Adipose tissue (tissue), 3 donors: ENCODE results near the gene PPM1K. TPM values are rescaled to one million over a fixed set of nuclear protein-coding genes. Genes with fewer than 3 reads are reported as not detected.

Experiments
- H3K27ac ChIP-seq: one replicate; pipeline ENCODE4 v1.5.1; 2013; ENCODE audit warnings: low read depth, low read length
- WGBS, 3 donors: extraction: QIAGEN DNeasy Blood & Tissue Kit; methylation state at CpG; one replicate each; pipeline ENCODE4 v1.1.7; 2013; 5-methylcytosine and 5-hydroxymethylcytosine counted together
- polyA plus RNA-seq, 3 donors: library from polyadenylated mRNA; stranded (reverse); fragments of 200-250 nt; gene quantifications; one replicate each; pipeline ENCODE4 v1.2.3, GENCODE V29; 2013
- donor health status: healthy with polysubstance abuse.
- donor health status: Bipolar disorder and iron deficiency.
- donor health status: healthy.

Gene PPM1K
- polyA plus RNA-seq, 3 donors = 4.4 to 7.5 (median 7.3) TPM

DNA sequence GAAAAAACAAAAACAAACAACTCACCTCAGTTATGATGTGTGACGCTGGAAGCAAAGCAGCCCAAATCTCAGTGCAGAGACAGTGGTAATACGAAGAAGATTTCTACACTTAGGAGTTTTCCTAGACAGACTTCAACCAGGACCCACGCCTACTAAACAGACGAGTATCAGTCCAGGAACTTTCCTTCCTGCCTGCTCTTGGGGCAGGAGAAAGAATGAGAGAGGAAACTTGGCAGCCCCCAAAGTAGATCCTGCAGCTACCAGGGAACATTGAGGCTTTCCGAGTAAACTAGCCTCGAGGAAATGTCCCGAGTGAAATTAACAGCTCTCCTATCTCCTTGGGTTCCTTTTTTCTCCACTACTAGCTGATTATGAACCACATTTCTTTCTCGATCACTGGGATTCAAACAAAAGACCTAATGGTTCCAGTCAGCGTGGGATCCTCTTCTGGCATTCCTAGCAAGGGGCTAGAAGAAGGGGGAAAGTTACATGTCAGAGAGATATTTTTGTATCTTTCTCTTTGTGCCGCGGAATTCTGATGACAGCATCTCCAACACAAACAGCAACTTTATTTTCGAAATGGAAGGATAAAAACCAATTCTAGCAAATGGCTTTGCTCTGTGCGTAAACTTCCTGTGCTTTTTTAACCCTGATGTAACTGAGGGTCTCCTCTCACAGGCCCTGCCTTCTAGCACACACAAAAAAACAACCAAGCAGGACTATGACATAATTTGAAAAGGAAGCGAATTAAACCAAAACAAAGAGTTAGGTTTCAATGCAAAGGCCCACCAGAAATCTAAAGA, 53.2 kb downstream of the PPM1K start:
- 27 to 62% (median 28%) methylated on average over 14 of the region's 14 CpGs for WGBS, 3 donors
- H3K27ac ChIP-seq = no peak overlapping the region

DNA sequence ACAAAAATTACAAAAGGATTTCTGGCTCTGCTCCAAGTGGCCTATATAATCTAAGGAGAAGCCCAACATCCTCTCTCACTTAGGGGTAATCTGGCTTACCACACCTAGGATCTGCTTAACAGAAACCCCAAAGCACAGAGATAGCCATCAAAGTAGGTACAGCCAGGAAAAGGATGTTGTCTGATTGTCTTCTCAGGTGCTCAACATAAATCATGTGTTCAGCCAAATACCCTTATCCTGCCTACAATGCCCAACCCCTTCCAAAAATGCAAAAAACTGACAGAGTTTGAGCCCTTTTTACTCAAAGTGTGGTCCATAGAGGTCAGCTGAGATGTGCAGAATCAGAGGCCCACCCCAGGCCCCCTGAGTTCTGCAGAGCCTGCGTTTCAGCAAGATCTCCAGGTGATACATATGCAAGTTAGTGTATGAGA, 53.9 kb downstream of the PPM1K start:
- 47 to 79% (median 60%) methylated on average over 1 of the region's 1 CpG for WGBS, 3 donors
- no peak overlapping the region for H3K27ac ChIP-seq

DNA sequence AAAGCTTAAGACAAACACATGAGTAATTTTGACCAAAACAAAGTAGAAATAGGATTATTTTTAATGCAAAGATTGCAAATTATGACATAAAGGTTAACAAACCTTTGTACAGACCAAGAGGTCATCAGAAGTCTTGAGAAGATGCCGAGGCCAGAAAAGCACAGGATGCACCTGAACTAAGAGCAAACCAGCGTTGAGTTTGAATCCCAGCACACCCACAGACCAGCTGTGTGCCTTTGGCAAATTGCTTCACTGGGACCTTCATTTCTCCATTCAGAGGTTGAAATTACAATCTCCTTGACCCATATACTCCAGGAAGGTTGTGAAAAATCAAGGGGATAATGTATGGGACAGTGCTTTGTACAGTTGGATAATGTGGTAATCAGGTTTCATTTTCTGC, 56.6 kb downstream of the PPM1K start:
- 75 to 85% (median 82%) methylated on average over 2 of the region's 2 CpGs for WGBS, 3 donors
- H3K27ac ChIP-seq = no peak overlapping the region

DNA sequence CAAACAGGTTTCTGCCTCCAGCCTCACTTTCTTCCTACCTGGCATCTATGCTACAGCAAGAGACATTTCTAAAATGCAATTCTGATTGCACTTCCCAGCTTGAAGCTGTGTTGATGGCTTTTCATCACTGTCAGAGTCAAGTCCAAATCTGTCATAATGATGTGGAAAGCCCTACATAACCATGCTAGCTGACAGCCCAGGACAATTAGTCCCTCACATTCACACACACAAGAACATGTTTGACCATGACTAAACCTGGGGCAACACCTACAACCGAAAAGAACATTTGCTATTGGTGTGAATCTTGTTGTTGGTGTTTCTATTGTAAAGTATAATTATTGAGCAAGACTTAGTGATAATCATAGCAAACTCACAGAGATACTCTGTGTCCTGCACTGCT, 58.2 kb downstream of the PPM1K start:
- 85 to 100% (median 92%) methylated on average over 1 of the region's 1 CpG for WGBS, 3 donors

DNA sequence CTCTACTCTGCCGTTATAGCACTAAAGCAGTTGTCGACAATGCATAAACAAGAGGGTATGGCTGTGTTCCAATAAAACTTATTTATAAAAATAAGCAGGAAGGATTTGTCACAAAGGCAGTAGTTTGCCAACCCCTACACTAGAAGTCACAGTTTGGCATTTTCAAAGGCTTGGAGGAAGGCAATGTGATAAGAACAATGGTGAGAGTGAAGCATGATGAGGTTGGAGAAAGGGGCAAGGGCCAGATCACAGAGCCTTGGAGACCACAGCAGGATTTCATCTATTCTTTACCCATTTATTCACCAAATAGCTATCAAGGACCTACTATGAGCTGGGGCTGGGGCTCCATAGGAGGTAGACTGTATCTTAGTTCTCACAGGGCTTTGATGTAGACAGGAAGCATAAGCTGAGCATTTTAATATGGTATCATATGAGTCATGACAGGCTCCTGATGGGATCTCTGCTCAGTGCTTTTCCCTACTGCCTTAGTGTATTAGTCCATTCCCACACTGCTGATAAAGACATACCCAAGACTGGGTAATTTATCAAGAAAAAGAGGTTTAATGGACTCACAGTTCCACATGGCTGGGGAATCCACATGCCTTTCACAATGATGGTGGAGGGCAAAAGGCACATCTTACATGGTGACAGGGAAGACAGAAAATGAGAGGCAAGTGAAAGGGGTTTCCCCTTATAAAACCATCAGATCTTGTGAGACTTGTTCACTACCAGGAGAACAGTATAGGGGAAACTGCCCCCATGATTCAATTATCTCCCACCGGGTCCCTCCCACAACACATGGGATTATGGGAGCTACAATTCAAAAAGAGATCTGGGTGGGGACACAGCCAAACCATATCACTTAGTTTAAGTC, 58.9 kb downstream of the PPM1K start:
- WGBS, 3 donors = 47 to 63% (median 53%) methylated on average over 3 of the region's 3 CpGs

More for the DNA sequence above, 58.2 kb downstream of the PPM1K start:
- no peak overlapping the region for H3K27ac ChIP-seq

DNA sequence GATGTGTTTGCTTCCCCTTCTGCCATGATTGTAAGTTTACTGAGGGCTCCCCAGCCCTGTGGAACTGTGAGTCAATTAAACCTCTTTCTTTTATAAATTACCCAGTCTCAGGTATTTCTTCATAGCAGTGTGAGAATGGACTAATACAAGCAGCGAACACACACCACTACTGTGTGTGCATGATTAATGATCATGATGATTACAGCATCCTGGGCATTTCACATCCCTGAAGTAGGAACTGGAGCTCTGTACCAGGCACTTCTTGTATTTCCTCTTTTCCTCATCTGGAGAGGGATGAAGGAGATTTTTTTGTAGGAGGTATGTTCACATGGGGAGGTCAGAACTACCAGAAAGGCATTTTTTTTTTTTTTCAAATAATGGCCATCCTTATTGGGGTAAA, 60.8 kb downstream of the PPM1K start:
- no peak overlapping the region for H3K27ac ChIP-seq
- WGBS, 3 donors = 45 to 94% (median 79%) methylated on average over 1 of the region's 1 CpG

More for the DNA sequence above, 58.9 kb downstream of the PPM1K start:
- H3K27ac ChIP-seq = no peak overlapping the region

DNA sequence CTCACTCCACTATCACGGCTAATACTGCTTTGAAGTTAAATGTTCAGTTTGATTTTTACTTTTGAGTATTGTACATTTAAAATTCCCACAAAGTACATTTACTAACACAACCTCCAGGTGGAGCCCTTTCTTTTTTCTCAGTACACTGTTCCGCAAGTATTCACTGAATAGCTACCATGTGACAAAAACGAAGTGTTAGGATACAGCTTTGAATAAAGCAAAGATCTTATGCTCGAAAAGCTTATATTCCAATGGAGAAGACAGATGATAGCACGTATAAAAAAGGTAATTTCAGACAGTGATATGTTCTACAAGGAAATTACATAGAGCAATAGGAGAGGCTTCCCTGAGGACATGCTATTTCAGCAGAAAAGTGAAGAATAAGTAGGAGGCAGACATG, 65.3 kb downstream of the PPM1K start:
- H3K27ac ChIP-seq = no peak overlapping the region
- WGBS, 3 donors = 0 to 3% (median 2%) methylated on average over 5 of the region's 5 CpGs

DNA sequence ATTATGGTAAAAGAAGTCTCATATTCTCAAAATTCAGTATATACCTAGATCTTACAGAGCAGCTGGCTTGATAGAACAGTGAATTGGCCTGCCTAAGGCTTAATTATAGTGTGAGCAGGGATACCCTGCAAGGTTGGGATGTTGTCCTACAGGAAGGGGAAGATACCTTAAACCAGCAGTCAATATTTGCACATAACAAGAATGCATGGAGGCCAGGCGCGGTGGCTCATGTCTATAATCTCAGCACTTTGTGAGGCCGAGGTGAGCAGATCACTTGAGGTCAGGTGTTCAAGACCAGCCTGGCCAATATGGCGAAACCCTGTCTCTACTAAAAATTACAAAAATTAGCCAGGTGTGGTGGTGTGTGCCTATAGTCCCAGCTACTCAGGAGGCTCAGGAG, 67.2 kb downstream of the PPM1K start:
- H3K27ac ChIP-seq = no peak overlapping the region
- 79 to 95% (median 95%) methylated on average over 4 of the region's 4 CpGs for WGBS, 3 donors

DNA sequence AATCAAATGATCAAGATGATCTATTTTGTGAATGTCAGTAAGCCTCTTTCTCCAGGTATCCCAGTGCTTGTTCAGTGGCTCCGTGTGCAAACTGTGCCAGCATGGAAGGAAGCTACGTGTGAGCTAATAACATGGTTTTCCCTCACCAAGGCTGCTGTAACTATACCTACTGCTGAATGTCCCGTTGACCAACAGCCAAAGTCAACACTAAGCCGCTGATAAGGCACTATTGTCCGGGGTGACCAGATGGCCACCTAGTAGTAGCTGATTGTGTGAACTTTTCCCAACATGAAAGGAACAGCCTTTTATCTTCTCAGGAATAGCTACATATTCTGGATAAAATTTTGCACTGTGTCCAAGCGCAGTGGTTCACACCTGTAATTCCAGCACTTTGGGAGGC, 68.0 kb downstream of the PPM1K start:
- no peak overlapping the region for H3K27ac ChIP-seq
- WGBS, 3 donors = 32 to 89% (median 86%) methylated on average over 6 of the region's 6 CpGs

DNA sequence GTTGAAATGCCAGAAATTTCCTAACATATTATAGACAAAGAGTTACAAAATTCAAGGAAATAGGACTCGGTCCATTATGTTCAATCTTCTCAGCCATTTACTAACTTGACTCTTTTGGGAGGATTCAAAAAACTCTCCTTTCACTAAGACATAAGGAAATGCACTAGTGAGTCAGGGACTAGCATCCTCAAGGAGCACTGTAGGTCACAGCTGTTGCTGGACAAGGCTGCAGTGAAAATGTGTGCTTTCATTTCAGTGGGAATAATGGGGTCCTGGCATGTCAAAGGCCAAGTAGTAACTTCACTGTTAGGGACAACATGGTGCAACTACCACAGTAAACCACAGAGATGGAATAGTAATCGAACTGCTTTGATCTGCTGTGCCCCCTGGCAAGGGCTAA, 69.0 kb downstream of the PPM1K start:
- WGBS, 3 donors = 68 to 82% (median 71%) methylated on average over 2 of the region's 2 CpGs
- H3K27ac ChIP-seq = no peak overlapping the region

DNA sequence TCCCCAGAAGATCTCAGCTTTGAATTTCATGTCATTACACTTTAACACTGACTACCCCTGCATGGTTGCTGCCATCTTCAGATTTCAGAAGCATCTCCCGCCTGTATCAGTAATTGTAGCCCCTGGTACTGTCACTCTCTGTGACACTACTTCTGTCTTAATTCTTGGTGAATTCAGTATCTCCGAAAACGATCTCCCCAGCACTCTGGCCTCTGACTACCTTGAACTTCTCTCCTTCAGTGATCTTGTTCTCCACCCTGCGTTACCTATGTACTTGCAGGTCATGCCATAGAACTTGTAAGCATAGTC, 72.2 kb downstream of the PPM1K start:
- H3K27ac ChIP-seq = no peak overlapping the region

DNA sequence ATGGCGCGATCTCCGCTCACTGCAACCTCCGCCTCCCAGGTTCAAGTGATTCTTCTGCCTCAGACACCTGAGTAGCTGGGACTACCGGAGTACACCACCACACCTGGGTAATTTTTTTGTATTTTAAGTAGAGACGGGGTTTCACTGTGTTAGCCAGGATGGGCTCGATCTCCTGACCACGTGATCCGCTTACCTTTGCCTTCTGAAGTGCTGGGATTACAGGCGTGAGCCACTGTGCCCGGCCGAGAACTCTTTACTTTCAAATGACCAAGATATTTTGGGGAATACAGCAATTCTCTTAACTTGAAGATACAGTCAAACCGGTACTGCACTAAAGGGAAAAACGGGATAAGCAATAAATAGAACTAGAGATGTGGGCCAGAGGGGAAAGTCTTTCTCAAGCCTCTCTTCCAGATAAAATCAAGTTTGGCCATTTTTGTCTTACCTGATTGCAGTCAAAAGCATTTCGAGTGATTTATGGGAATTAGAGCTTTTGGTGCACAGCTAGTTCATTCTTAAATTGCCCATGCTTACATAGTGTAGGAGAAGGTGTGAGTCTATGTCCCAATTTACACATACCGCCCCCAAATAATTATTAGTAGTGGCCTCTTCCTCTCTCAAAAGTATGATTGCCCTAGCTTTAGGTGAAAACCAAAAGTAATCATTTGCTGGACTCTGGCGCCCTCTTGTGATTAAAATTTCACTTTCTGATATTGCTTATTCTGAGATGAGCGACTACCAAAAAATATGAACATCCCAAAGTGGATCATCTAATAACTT, 72.7 kb downstream of the PPM1K start:
- no peak overlapping the region for H3K27ac ChIP-seq
- 57 to 63% (median 63%) methylated on average over 18 of the region's 18 CpGs for WGBS, 3 donors

More for the DNA sequence above, 72.2 kb downstream of the PPM1K start:
- 37 to 57% (median 47%) methylated on average over 4 of the region's 4 CpGs for WGBS, 3 donors

DNA sequence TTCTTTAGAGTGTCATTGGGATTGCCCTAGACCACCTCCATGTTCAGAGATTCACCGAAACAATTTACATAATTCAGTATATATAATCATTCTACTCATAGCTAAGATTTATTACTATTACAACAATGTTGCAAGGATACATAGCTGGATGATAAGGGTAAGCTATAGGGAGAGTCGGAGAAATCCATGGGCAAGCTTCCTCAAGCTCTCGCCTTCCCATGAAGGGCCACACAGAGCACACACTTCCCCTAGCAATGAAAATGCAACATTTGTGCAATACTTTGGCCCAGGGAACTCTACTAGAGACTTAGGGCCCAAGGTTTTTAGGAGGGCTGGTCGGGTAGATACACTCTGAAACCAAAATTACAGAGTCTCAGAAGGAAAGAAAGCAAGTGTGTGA, 76.2 kb downstream of the PPM1K start:
- 69 to 71% (median 70%) methylated on average over 4 of the region's 4 CpGs for WGBS, 3 donors
- no peak overlapping the region for H3K27ac ChIP-seq

Other genes with a start within 250 kb of the PPM1K start
- gene ABCG2, start 125.9 kb downstream of the PPM1K start, polyA plus RNA-seq = under 1 TPM; 0.22 to 0.89 (median 0.31) TPM
- gene HERC6, start 94.3 kb upstream of the PPM1K start, polyA plus RNA-seq = 1 to 10 TPM; 1.7 to 5.2 (median 4.0) TPM
- gene HERC5, start 172.6 kb upstream of the PPM1K start, polyA plus RNA-seq = 1 to 10 TPM; 3.2 to 3.7 (median 3.7) TPM
- 100 to 1,000 TPM in 2 of 3 donors, 10 to 100 TPM in 1; 70.5 to 114 (median 113) TPM for gene PYURF, start 239.2 kb upstream of the PPM1K start, polyA plus RNA-seq